H9 (cell line): Measurements from ENCODE around the gene ANK3. TPM values are rescaled to one million over a fixed set of nuclear protein-coding genes. Genes with fewer than 3 reads are reported as not detected.

ENCODE experiments used
- DNase-seq: peaks from one replicate; pipeline ENCODE4 v3.0.0-alpha.2; 2017
- H2AFZ ChIP-seq: one replicate; pipeline ENCODE4 v1.6.1; 2013; ENCODE audit warnings: mild to moderate bottlenecking, low read length, control low read depth, moderate library complexity
- H2AK5ac ChIP-seq: 2 replicates; pipeline ENCODE4 v1.6.1; 2013; ENCODE audit warnings: low read length, control low read depth, mixed read lengths; ENCODE audit not compliant: insufficient read length
- H2BK120ac ChIP-seq: one replicate; pipeline ENCODE4 v1.6.1; 2013; ENCODE audit warnings: low read depth, mild to moderate bottlenecking, low read length, control low read depth, inconsistent platforms; ENCODE audit not compliant: poor library complexity, severe bottlenecking
- H2BK12ac ChIP-seq: 2 replicates; pipeline ENCODE4 v1.6.1; 2013; ENCODE audit warnings: low read length, control low read depth, mixed read lengths, low read depth; ENCODE audit not compliant: insufficient read length
- H2BK15ac ChIP-seq: 2 replicates; pipeline ENCODE4 v1.6.1; 2013; ENCODE audit warnings: low read depth, low read length, control low read depth
- H2BK20ac ChIP-seq: one replicate; pipeline ENCODE4 v1.6.1; 2013; ENCODE audit warnings: low read depth, mild to moderate bottlenecking, low read length, control low read depth, inconsistent platforms; ENCODE audit not compliant: poor library complexity, severe bottlenecking
- H2BK5ac ChIP-seq: 2 replicates; pipeline ENCODE4 v1.6.1; 2013; ENCODE audit warnings: low read length, control low read depth, mixed read lengths; ENCODE audit not compliant: insufficient read length
- H3K14ac ChIP-seq: 2 replicates; pipeline ENCODE4 v1.6.1; 2013; ENCODE audit warnings: low read length, control low read depth; ENCODE audit not compliant: insufficient read depth
- H3K18ac ChIP-seq: 2 replicates; pipeline ENCODE4 v1.6.1; 2013; ENCODE audit warnings: low read depth, mild to moderate bottlenecking, mixed read lengths, low read length, control low read depth; ENCODE audit not compliant: insufficient read length
- H3K23ac ChIP-seq: 2 replicates; pipeline ENCODE4 v1.6.1; 2013; ENCODE audit warnings: low read length, control low read depth, mixed read lengths, low read depth; ENCODE audit not compliant: insufficient read length
- H3K23me2 ChIP-seq: 2 replicates; pipeline ENCODE4 v1.6.1; 2013; ENCODE audit warnings: low read depth, mild to moderate bottlenecking, mixed read lengths, low read length, control low read depth; ENCODE audit not compliant: insufficient read length, poor library complexity, severe bottlenecking
- H3K27ac ChIP-seq: 2 replicates; pipeline ENCODE4 v1.5.1; 2013; ENCODE audit warnings: low read length, control low read depth, mixed read lengths, low read depth; ENCODE audit not compliant: insufficient read length
- H3K27me3 ChIP-seq: 2 replicates; pipeline ENCODE4 v1.6.1; 2013; ENCODE audit warnings: low read length, control low read depth, inconsistent platforms; ENCODE audit not compliant: insufficient read depth
- H3K4ac ChIP-seq: 2 replicates; pipeline ENCODE4 v1.6.1; 2013; ENCODE audit warnings: low read depth, mild to moderate bottlenecking, control low read depth, inconsistent platforms, low read length, moderate library complexity
- H3K4me1 ChIP-seq: 2 replicates; pipeline ENCODE4 v1.6.1; 2013; ENCODE audit warnings: low read length, control low read depth, inconsistent platforms; ENCODE audit not compliant: insufficient read depth
- H3K4me2 ChIP-seq: 2 replicates; pipeline ENCODE4 v1.6.1; 2013; ENCODE audit warnings: low read length, control low read depth, mixed read lengths; ENCODE audit not compliant: insufficient read length, insufficient read depth
- H3K56ac ChIP-seq: 2 replicates; pipeline ENCODE4 v1.6.1; 2013; ENCODE audit warnings: low read depth, mild to moderate bottlenecking, mixed read lengths, low read length, control low read depth; ENCODE audit not compliant: insufficient read length
- H3K79me1 ChIP-seq: 2 replicates; pipeline ENCODE4 v1.6.1; 2013; ENCODE audit warnings: low read depth, mild to moderate bottlenecking, moderate library complexity, low read length, control low read depth, inconsistent platforms; ENCODE audit not compliant: insufficient read depth, poor library complexity, severe bottlenecking
- H3K79me2 ChIP-seq: 2 replicates; pipeline ENCODE4 v1.6.1; 2013; ENCODE audit warnings: low read length, control low read depth, inconsistent platforms; ENCODE audit not compliant: insufficient read depth
- H3K9ac ChIP-seq: 2 replicates; pipeline ENCODE4 v1.6.1; 2013; ENCODE audit warnings: low read length, control low read depth, mixed read lengths; ENCODE audit not compliant: insufficient read length; ENCODE audit errors: extremely low read depth
- H3K9me3 ChIP-seq: one replicate; pipeline ENCODE4 v1.6.1; 2013; ENCODE audit warnings: low read depth, low read length, inconsistent platforms; ENCODE audit not compliant: control insufficient read depth
- H3T11ph ChIP-seq: one replicate; pipeline ENCODE4 v1.6.1; 2013; ENCODE audit warnings: mild to moderate bottlenecking, low read length, control low read depth, inconsistent platforms
- H4K20me1 ChIP-seq: one replicate; pipeline ENCODE4 v1.6.1; 2013; ENCODE audit not compliant: control insufficient read depth, insufficient read length, insufficient read depth
- H4K5ac ChIP-seq: 2 replicates; pipeline ENCODE4 v1.6.1; 2013; ENCODE audit warnings: low read depth, mild to moderate bottlenecking, mixed read lengths, low read length, control low read depth; ENCODE audit not compliant: insufficient read length
- H4K8ac ChIP-seq: replicated peaks from 2 replicates; pipeline ENCODE4 v1.6.1; 2013; ENCODE audit warnings: low read length, control low read depth, mixed read lengths, low read depth; ENCODE audit not compliant: insufficient read length
- H4K91ac ChIP-seq: 2 replicates; pipeline ENCODE4 v1.6.1; 2013; ENCODE audit warnings: low read depth, mild to moderate bottlenecking, moderate library complexity, mixed read lengths, low read length, control low read depth; ENCODE audit not compliant: insufficient read length
- H3K27ac Mint-ChIP-seq, 3 experiments: 2 replicates in 2 of 3; 3 replicates in 1 of 3; pipeline ENCODE4 v1.8.0; 2020 to 2021; ENCODE audit warnings: mixed read lengths in 3 of 3, mild to moderate bottlenecking in 1 of 3, moderate library complexity in 1 of 3
- H3K27me3 Mint-ChIP-seq: 2 replicates; pipeline ENCODE4 v1.8.0; 2021; ENCODE audit warnings: low read depth, mild to moderate bottlenecking, moderate library complexity, mixed read lengths
- H3K36me3 Mint-ChIP-seq, 3 experiments: 2 replicates in 2 of 3; 3 replicates in 1 of 3; pipeline ENCODE4 v1.8.0; 2020 to 2021; ENCODE audit warnings: low read depth in 3 of 3, mixed read lengths in 3 of 3; ENCODE audit not compliant: insufficient read depth in 1 of 3
- H3K4me1 Mint-ChIP-seq, 2 experiments: 2 replicates each; pipeline ENCODE4 v1.8.0; 2020; ENCODE audit warnings: mixed read lengths in 2 of 2
- H3K4me3 Mint-ChIP-seq, 2 experiments: 2 replicates in 1 of 2; 3 replicates in 1 of 2; pipeline ENCODE4 v1.8.0; 2020 to 2021; ENCODE audit warnings: mild to moderate bottlenecking in 2 of 2, mixed read lengths in 2 of 2, moderate library complexity in 1 of 2
- H3K9me3 Mint-ChIP-seq, 2 experiments: 2 replicates in 1 of 2; 3 replicates in 1 of 2; pipeline ENCODE4 v1.8.0; 2020; ENCODE audit warnings: mild to moderate bottlenecking in 2 of 2, mixed read lengths in 2 of 2, moderate library complexity in 1 of 2
- WGBS: extraction: QIAGEN DNeasy Blood & Tissue Kit; methylation state at CpG from one replicate; pipeline ENCODE4 v1.1.7; 2013; ENCODE audit warnings: missing lambda C conversion rate, low lambda C conversion rate, mixed read lengths; ENCODE audit not compliant: insufficient read length; ENCODE audit errors: extremely low coverage; 5-methylcytosine and 5-hydroxymethylcytosine counted together
- total RNA-seq: library from RNA; stranded (reverse); gene quantifications from 2 replicates; pipeline ENCODE4 v1.2.1, GENCODE V29; 2021
- TF ChIP-seq, protein P1 (sequence below): fragments of 200-600 bp; sonication (generic); conservative IDR thresholded peaks from 3 replicates; pipeline ENCODE4 v1.8.0; 2021; ENCODE audit warnings: antibody characterized with exemption, mild to moderate bottlenecking

The ANK3 gene
- total RNA-seq, 1 experiment from 2014 or later: 59.6 TPM

DNA sequence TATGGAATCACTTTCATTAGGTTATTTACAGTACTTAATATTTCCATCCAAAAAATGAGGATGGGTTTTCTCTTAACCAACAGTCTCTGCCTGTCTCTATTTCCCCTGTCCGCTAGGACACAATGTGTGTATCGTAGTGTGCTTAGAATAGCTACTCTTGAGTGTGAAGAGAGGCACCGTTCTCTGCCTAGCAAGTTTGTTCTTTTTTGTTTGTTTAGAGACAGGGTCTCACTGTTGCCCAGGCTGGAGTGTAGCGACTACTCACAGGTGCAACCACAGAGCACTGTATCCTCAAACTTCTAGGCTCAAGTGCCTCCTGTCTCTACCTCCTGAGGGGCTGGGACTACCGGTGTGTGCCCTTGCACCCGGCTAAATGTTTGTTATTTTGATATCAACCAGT lies 121.9 kb downstream of the ANK3 start:
- Histone ChIP-seq H3K4ac (no peak overlapping the region), H2BK120ac (no peak overlapping the region), H3K27ac (no peak overlapping the region), H2BK12ac (no peak overlapping the region), H2BK15ac (no peak overlapping the region), H4K8ac (no peak overlapping the region), H3T11ph (no peak overlapping the region), H3K56ac (no peak overlapping the region), H4K5ac (no peak overlapping the region), H2AFZ (no peak overlapping the region), H3K9ac (no peak overlapping the region), H3K9me3 (no peaks in the 10 kb centered on the region), H3K79me2 (no peaks in the 10 kb centered on the region), H3K23ac (no peak overlapping the region), H3K23me2 (no peaks in the 10 kb centered on the region), H2BK5ac (no peak overlapping the region), H3K18ac (no peak overlapping the region), H3K4me2 (no peak overlapping the region), H4K20me1 (no peaks in the 10 kb centered on the region), H3K14ac (no peak overlapping the region), H2BK20ac (no peak overlapping the region), H3K79me1 (no peaks in the 10 kb centered on the region), H4K91ac (no peak overlapping the region), H3K27me3 (no peaks in the 10 kb centered on the region), H3K4me1 (no peaks in the 10 kb centered on the region), H2AK5ac (no peak overlapping the region)
- Mint-ChIP-seq H3K4me1 (no peaks in the 10 kb centered on the region), H3K36me3 (peaks cover 0 to 5% (median 0%) of the 10 kb centered on the region in 3 experiments; a peak in 2 of 7 replicates), H3K4me3 (no peak overlapping the region), H3K9me3 (no peaks in the 10 kb centered on the region), H3K27me3 (no peaks in the 10 kb centered on the region), H3K27ac (peak overlapping the region in 1 of 3 experiments; percentile 17; a peak in 1 of 7 replicates)
- no CpG with 5 or more reads among the region's 6 CpGs for WGBS
- TF ChIP-seq, protein P1, sequence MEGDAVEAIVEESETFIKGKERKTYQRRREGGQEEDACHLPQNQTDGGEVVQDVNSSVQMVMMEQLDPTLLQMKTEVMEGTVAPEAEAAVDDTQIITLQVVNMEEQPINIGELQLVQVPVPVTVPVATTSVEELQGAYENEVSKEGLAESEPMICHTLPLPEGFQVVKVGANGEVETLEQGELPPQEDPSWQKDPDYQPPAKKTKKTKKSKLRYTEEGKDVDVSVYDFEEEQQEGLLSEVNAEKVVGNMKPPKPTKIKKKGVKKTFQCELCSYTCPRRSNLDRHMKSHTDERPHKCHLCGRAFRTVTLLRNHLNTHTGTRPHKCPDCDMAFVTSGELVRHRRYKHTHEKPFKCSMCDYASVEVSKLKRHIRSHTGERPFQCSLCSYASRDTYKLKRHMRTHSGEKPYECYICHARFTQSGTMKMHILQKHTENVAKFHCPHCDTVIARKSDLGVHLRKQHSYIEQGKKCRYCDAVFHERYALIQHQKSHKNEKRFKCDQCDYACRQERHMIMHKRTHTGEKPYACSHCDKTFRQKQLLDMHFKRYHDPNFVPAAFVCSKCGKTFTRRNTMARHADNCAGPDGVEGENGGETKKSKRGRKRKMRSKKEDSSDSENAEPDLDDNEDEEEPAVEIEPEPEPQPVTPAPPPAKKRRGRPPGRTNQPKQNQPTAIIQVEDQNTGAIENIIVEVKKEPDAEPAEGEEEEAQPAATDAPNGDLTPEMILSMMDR: no peak
- DNase-seq: no peak
